Esophagus squamous epithelium (tissue), 5 donors: ENCODE measurements around the gene LYL1. TPM values are rescaled to one million over a fixed set of nuclear protein-coding genes. Genes with fewer than 3 reads are reported as not detected.

ENCODE experiments used
- DNase-seq: peaks from one replicate; lab custom pipeline; 2025; lab: John Stamatoyannopoulos, UW
- H3K27ac ChIP-seq, 4 donors: fragments of 200-600 bp; sonication (generic); one replicate each; pipeline ENCODE4 v1.5.1; 2016 to 2019; ENCODE audit warnings: mild to moderate bottlenecking in 1 of 4
- H3K27me3 ChIP-seq, 4 donors: fragments of 200-600 bp; sonication (generic); 1 replicate in 3 of 4; 2 replicates in 1 of 4; pipeline versions ENCODE4 v1.5.1 to v1.6.0; 2017 to 2021; ENCODE audit warnings: antibody characterized with exemption in 1 of 4
- H3K36me3 ChIP-seq, 3 donors: fragments of 200-600 bp; sonication (generic); one replicate each; pipeline ENCODE4 v1.5.1; 2016 to 2019
- H3K4me1 ChIP-seq, 3 donors: fragments of 200-600 bp; sonication (generic); one replicate each; pipeline ENCODE4 v1.5.1; 2017 to 2019
- H3K4me3 ChIP-seq, 4 donors: fragments of 200-600 bp; sonication (generic); 1 replicate in 3 of 4; 2 replicates in 1 of 4; pipeline ENCODE4 v1.5.1; 2016 to 2019; ENCODE audit warnings: mild to moderate bottlenecking in 2 of 4, moderate library complexity in 1 of 4
- H3K9me3 ChIP-seq, 3 donors: fragments of 200-600 bp; sonication (generic); one replicate each; pipeline ENCODE4 v1.5.1; 2016 to 2019
- POLR2A ChIP-seq, 4 donors: fragments of 450-650 bp; IDR thresholded peaks; one replicate each; pipeline ENCODE4 v1.6.1; 2017; ENCODE audit warnings: antibody characterized with exemption in 4 of 4, mild to moderate bottlenecking in 4 of 4, moderate library complexity in 3 of 4
- WGBS, 2 donors: methylation state at CpG; one replicate each; pipeline ENCODE4 v1.1.5; 2018; 5-methylcytosine and 5-hydroxymethylcytosine counted together
- intact Hi-C: fragments of 100-400 bp; cut with DNase I; formaldehyde crosslinking; loops from one replicate; pipeline ENCODE4 v1.15.0; 2022
- total RNA-seq, 4 donors: library from RNA; depleted of rRNA; stranded (reverse); fragments of >200 nt; gene quantifications; one replicate each; pipeline ENCODE4 v1.1.0, GENCODE V29; 2016
- TF ChIP-seq, protein P1 (sequence below), 6 experiments: fragments of 450-650 bp in 4 of 6; fragments of 200-600 bp in 2 of 6; sonication (generic) in 2 of 6; IDR thresholded peaks; one replicate each; pipeline ENCODE4 v1.5.1; 2016 to 2019; ENCODE audit warnings: antibody characterized with exemption in 6 of 6, mild to moderate bottlenecking in 4 of 6, moderate library complexity in 4 of 6
- donor health status: DM: yes; HTN: yes; CAD: no.

The LYL1 gene
- total RNA-seq, 4 donors from 2014 or later, result 2.1 to 13.0 (median 3.9) TPM

DNA sequence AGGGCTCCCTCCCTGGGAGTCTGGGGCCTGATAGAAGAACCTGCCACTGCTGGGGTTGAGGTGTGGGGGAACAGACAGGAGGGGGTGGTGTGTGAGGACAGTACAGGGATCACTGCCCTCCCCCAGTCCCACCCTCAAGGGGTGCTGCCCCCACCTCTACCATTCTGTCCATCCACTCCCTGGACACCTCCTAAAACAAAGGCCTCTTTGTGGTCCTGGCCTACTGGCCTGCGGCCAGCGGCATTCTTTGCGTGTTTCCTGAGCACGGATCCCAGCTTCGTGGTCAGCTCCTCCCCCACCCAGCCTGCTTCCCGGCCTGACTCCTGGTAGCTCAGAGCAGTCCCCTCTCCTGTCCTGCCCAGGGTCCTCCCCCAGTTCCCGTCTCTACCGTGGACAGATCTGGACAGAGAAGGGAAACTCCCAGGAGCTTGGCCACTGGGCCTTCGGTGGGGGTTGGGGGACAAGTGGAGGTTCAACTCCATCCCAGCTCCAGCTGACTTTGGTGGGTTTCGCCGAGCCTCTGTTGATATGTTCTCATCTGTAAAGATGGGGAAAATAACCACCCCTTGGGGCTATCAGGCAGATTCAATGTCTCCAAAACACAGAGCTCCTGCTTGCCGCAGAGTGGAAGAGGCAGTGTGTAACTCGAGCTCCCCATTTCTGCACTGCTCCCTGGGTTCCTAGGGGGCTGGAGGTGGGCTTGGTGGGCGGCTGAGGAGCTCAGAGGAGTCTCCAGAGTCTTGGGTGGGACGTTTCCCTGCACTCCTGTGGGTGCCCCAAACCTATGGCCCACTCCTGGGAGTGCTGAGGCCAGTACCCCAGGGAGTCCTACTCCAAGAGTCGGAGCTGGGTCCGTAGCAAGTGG, 48.7 kb downstream of the LYL1 start:
- peak overlapping the region; percentile 85 to 97 (median 95) for H3K27ac ChIP-seq
- H3K4me1 ChIP-seq, result peaks cover 81 to 100% (median 92%) of the 10 kb centered on the region in 3 donors
- H3K4me3 ChIP-seq, result peak overlapping the region in 1 of 4 donors; percentile 13
- 29 to 36% methylated on average over 5 to 6 of the region's 17 CpGs for WGBS, 2 donors
- no peak for DNase-seq
- no peaks in the 10 kb centered on the region for H3K27me3 ChIP-seq
- peaks cover 0 to 8% (median 0%) of the 10 kb centered on the region in 3 donors for H3K36me3 ChIP-seq
- H3K9me3 ChIP-seq, result no peaks in the 10 kb centered on the region
- intact Hi-C loops, result no loop called here
- TF ChIP-seq, protein P1, sequence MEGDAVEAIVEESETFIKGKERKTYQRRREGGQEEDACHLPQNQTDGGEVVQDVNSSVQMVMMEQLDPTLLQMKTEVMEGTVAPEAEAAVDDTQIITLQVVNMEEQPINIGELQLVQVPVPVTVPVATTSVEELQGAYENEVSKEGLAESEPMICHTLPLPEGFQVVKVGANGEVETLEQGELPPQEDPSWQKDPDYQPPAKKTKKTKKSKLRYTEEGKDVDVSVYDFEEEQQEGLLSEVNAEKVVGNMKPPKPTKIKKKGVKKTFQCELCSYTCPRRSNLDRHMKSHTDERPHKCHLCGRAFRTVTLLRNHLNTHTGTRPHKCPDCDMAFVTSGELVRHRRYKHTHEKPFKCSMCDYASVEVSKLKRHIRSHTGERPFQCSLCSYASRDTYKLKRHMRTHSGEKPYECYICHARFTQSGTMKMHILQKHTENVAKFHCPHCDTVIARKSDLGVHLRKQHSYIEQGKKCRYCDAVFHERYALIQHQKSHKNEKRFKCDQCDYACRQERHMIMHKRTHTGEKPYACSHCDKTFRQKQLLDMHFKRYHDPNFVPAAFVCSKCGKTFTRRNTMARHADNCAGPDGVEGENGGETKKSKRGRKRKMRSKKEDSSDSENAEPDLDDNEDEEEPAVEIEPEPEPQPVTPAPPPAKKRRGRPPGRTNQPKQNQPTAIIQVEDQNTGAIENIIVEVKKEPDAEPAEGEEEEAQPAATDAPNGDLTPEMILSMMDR (IDR thresholded peaks at IDR 0.05), result no peak
- no peak for TF ChIP-seq POLR2A (IDR thresholded peaks at IDR 0.05)

DNA sequence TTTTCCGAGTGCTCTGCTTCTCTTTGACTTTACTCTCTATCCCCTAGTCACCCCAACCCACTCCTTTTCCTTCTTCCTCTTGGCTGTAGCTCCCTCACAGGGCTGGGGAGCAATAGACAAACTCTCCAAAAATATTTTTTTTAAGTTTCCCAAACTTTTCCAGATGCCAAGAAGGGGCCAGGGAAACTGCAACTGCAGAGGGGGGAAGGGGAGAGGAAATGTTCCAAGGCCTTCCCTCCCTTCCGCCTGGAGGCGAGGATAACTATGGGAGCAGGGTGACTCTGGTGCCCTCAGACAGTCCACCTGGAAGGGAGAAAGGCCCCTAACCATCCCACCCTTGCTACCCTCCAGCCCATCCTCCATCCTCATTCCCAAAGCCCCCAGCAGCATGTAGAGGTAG, 49.4 kb downstream of the LYL1 start:
- no peak for DNase-seq
- Histone ChIP-seq H3K36me3 (peaks cover 0 to 8% (median 0%) of the 10 kb centered on the region in 3 donors), H3K4me1 (peaks cover 75 to 96% (median 84%) of the 10 kb centered on the region in 3 donors), H3K27me3 (no peaks in the 10 kb centered on the region), H3K27ac (peak overlapping the region; percentile 85 to 97 (median 95)), H3K4me3 (no peak overlapping the region), H3K9me3 (no peaks in the 10 kb centered on the region)
- intact Hi-C loops, result no loop called here
- 45% methylated on average over 3 of the region's 3 CpGs; no CpG with 5 or more reads in 1 of the 2 donors for WGBS, 2 donors
- TF ChIP-seq, protein P1 (IDR thresholded peaks at IDR 0.05), result no peak
- no peak for TF ChIP-seq POLR2A (IDR thresholded peaks at IDR 0.05)

DNA sequence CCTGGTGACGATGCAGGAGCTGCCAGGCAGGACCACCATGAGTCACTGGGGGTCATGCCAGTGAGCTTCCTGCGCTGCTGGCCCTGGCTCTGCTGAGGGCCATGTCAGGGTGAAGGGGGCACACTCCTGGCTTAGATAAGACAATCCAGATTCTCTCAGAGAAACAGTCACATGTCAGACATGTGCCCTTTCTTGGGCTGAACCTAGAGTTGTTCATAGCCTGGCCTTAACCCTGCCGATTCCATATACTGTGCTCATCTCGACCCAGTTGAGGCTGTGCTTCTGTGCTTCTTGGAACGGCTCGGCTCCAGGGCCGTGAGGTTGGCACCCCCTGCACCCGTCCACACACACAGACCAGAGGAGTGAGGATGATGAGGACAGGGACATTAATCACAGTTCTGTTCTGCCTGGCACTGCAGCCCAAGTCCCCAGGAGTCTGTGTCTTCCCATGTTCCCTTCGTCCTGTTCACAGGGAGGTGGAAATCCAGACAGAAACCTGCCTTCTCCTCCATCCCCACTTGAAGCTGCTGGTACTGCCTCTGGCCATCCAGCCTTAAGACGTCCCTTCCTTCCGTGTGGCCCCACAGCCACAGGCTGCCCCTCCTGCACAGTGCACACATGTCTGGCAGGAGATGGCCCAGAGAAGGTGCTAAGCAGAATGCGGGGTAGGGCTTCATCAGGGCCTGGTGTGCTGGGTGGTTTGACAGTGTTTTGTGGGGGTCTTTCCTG, 50.0 kb downstream of the LYL1 start:
- peak overlapping the region; percentile 85 to 97 (median 95) for H3K27ac ChIP-seq
- intact Hi-C loops, result no loop called here
- WGBS, 2 donors, result 63 to 72% methylated on average over 5 to 6 of the region's 12 CpGs
- no peaks in the 10 kb centered on the region for H3K27me3 ChIP-seq
- no peaks in the 10 kb centered on the region for H3K9me3 ChIP-seq
- peaks cover 0 to 14% (median 0%) of the 10 kb centered on the region in 3 donors for H3K36me3 ChIP-seq
- H3K4me1 ChIP-seq, result peaks cover 69 to 96% (median 78%) of the 10 kb centered on the region in 3 donors
- TF ChIP-seq POLR2A (IDR thresholded peaks at IDR 0.05), result no peak
- TF ChIP-seq, protein P1 (IDR thresholded peaks at IDR 0.05), result no peak
- peak overlapping the region in 1 of 4 donors; percentile 44 for H3K4me3 ChIP-seq
- no peak for DNase-seq

DNA sequence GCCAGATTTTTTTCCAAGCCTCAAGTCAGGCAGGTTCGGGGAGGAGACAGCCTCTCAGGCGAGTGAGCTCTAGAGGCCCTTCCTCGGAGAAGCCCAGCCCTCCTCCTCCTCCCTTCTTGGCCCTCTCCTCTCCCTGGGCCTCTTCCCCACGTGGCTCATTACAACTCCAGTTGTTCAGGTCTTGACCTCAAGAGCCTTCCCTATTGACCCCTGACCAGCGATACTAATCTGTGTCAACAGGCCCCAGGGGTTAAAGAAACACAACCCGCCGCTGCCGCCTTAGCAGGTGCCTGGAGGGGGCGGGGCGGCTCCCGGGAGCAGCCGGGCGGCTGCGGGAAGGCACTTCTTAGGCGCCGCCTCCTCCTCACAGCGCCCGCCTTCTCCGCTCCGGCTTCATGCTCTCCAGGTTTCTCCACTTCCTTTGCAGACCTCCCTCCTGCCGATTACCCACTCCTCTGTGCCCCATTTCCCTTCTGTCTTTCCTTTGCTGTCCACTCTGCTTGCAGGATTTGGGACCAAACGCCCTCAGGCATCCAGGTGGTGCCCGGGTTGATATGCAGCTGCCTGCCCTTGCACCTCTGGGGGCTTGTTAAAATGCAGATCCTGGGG, 51.0 kb downstream of the LYL1 start:
- Histone ChIP-seq H3K27me3 (no peaks in the 10 kb centered on the region), H3K4me1 (peaks cover 59 to 96% (median 68%) of the 10 kb centered on the region in 3 donors), H3K9me3 (no peaks in the 10 kb centered on the region), H3K36me3 (peaks cover 0 to 17% (median 0%) of the 10 kb centered on the region in 3 donors), H3K27ac (peak overlapping the region; percentile 27 to 97 (median 95)), H3K4me3 (peak overlapping the region in 3 of 4 donors; percentile 13 to 44 (median 18))
- 4 to 8% methylated on average over 11 to 17 of the region's 23 CpGs for WGBS, 2 donors
- no peak for DNase-seq
- intact Hi-C loops, result no loop called here
- TF ChIP-seq, protein P1 (IDR thresholded peaks at IDR 0.05), result no peak
- no peak for TF ChIP-seq POLR2A (IDR thresholded peaks at IDR 0.05)
